Thoracic aorta (tissue), 2 donors: ENCODE measurements around the gene ADAMTS17. TPM values are rescaled to one million over a fixed set of nuclear protein-coding genes. Genes with fewer than 3 reads are reported as not detected.

ENCODE experiments used
- ATAC-seq: fragments of 150-250 bp; one replicate; pipeline ENCODE4 v1.8.0; 2017; ENCODE audit warnings: low read depth; ENCODE audit not compliant: insufficient number of reproducible peaks, low FRiP score
- DNase-seq: peaks from one replicate; pipeline ENCODE4 v3.0.0-alpha.2; 2020; ENCODE audit warnings: low spot score
- H3K27ac ChIP-seq, 2 donors: fragments of 200-600 bp; sonication (generic); 1 replicate in 1 of 2; 2 replicates in 1 of 2; pipeline ENCODE4 v1.5.1; 2016; ENCODE audit warnings: mild to moderate bottlenecking in 2 of 2, moderate library complexity in 2 of 2
- H3K27me3 ChIP-seq: fragments of 200-600 bp; sonication (generic); replicated peaks from 2 replicates; pipeline ENCODE4 v1.6.0; 2016; ENCODE audit warnings: mild to moderate bottlenecking; ENCODE audit not compliant: insufficient read depth
- H3K36me3 ChIP-seq: fragments of 200-600 bp; sonication (generic); one replicate; pipeline ENCODE4 v1.5.1; 2016
- H3K4me1 ChIP-seq, 2 donors: fragments of 200-600 bp; sonication (generic); 1 replicate in 1 of 2; 2 replicates in 1 of 2; pipeline versions ENCODE4 v1.5.1 to v1.6.0; 2016; ENCODE audit warnings: low read depth in 2 of 2, mild to moderate bottlenecking in 1 of 2; ENCODE audit not compliant: control insufficient read depth in 1 of 2
- H3K4me3 ChIP-seq: fragments of 200-600 bp; sonication (generic); 2 replicates; pipeline ENCODE4 v1.5.1; 2016; ENCODE audit warnings: mild to moderate bottlenecking
- H3K9me3 ChIP-seq: fragments of 200-600 bp; sonication (generic); 2 replicates; pipeline ENCODE4 v1.5.1; 2016
- CTCF ChIP-seq: fragments of 200-600 bp; sonication (generic); IDR thresholded peaks from one replicate; pipeline ENCODE4 v1.5.1; 2019; ENCODE audit warnings: antibody characterized with exemption
- total RNA-seq, 2 donors: library from RNA; depleted of rRNA; stranded (reverse); fragments of >200 nt; gene quantifications; one replicate each; pipeline versions ENCODE4 v1.1.0 to v1.2.3, GENCODE V29; 2016

The ADAMTS17 gene
- total RNA-seq, 2 donors from 2014 or later, result 2.8 to 8.1 TPM

- DNase-seq (no peak), ATAC-seq (no peak)
- H3K27me3 ChIP-seq, result no peaks in the 10 kb centered on the region
- no peak overlapping the region for H3K27ac ChIP-seq
- peaks cover 0 to 7% of the 10 kb centered on the region in 2 donors for H3K4me1 ChIP-seq
- TF ChIP-seq CTCF, result no peak
- H3K9me3 ChIP-seq, result no peaks in the 10 kb centered on the region
- no peaks in the 10 kb centered on the region for H3K36me3 ChIP-seq
- no peak overlapping the region for H3K4me3 ChIP-seq
Measured at GRCh38 chr15:100259266-100259665, 82.5 kb downstream of the ADAMTS17 start.

- TF ChIP-seq CTCF, result no peak
- Histone ChIP-seq H3K27ac (no peak overlapping the region), H3K9me3 (no peaks in the 10 kb centered on the region), H3K27me3 (no peaks in the 10 kb centered on the region), H3K36me3 (no peaks in the 10 kb centered on the region), H3K4me3 (no peak overlapping the region), H3K4me1 (no peaks in the 10 kb centered on the region)
- no peak for ATAC-seq
- no peak for DNase-seq
Measured at GRCh38 chr15:100256970-100257650, 84.7 kb downstream of the ADAMTS17 start.

- Histone ChIP-seq H3K9me3 (no peaks in the 10 kb centered on the region), H3K4me1 (no peaks in the 10 kb centered on the region), H3K27ac (no peak overlapping the region), H3K27me3 (no peaks in the 10 kb centered on the region), H3K36me3 (no peaks in the 10 kb centered on the region), H3K4me3 (no peak overlapping the region)
- DNase-seq (no peak), ATAC-seq (no peak)
- no peak for TF ChIP-seq CTCF
Measured at GRCh38 chr15:100256101-100256969, 85.4 kb downstream of the ADAMTS17 start.

DNA sequence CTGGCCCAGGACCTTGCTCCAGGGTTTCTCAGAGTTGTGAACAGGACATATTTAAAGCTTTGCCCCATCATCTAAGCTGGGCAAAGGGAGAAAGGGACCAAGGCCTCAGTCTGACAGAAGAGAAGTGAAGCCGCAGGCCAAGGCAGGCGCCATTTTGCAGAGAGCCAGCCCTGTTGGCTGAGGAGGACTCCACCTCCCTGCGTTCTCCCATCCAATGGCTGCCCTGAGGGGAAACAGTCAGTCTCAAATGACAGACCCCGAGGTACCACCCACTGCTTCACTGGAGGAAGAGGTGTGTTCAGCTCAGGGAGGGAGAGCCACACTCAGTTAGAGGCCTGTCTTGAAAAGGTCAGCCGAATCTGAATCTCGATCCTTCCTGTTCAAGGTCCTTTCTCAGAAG lies 86.1 kb downstream of the ADAMTS17 start:
- no peaks in the 10 kb centered on the region for H3K27me3 ChIP-seq
- peaks cover 0 to 2% of the 10 kb centered on the region in 2 donors for H3K4me1 ChIP-seq
- no peak overlapping the region for H3K27ac ChIP-seq
- ATAC-seq (no peak), DNase-seq (no peak)
- no peak for TF ChIP-seq CTCF
- no peaks in the 10 kb centered on the region for H3K36me3 ChIP-seq
- no peak overlapping the region for H3K4me3 ChIP-seq
- H3K9me3 ChIP-seq, result no peaks in the 10 kb centered on the region

DNA sequence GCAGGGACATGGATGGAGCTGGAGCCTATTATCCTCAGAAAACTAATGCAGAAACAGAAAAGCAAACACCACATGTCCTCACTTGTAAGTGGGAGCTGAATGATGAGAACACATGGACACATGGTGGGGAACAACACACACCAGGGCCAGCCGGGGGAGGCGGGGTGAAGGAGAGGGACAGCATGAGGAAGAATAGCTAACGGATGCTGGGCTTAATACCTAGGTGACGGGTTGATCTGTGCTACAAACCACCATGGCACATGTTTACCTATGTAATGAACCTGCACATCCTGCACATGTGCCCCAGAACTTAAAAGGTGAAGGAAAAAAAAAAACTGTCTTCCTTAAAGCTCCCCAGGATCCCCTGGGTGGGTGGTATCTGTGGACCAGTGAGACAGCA lies 87.1 kb downstream of the ADAMTS17 start:
- ATAC-seq (no peak), DNase-seq (no peak)
- Histone ChIP-seq H3K4me3 (no peak overlapping the region), H3K4me1 (peaks cover 0 to 11% of the 10 kb centered on the region in 2 donors), H3K27me3 (no peaks in the 10 kb centered on the region), H3K36me3 (no peaks in the 10 kb centered on the region), H3K27ac (no peak overlapping the region), H3K9me3 (no peaks in the 10 kb centered on the region)
- TF ChIP-seq CTCF, result no peak
